ENCODE data around the gene SH3PXD2A.
A peak's percentile ranks its signal among the peaks of the same experiment; 100 is the strongest.
"Not testable (repeated sequence)": the region's sequence is repeated elsewhere in the genome, so short reads cannot be mapped to it uniquely, and the experiment has no call there.

Gene SH3PXD2A

GRCh38 chr10:103677486-103678177 lies 177.7 kb downstream of the SH3PXD2A start:
- no peak for DNase-seq

DNA sequence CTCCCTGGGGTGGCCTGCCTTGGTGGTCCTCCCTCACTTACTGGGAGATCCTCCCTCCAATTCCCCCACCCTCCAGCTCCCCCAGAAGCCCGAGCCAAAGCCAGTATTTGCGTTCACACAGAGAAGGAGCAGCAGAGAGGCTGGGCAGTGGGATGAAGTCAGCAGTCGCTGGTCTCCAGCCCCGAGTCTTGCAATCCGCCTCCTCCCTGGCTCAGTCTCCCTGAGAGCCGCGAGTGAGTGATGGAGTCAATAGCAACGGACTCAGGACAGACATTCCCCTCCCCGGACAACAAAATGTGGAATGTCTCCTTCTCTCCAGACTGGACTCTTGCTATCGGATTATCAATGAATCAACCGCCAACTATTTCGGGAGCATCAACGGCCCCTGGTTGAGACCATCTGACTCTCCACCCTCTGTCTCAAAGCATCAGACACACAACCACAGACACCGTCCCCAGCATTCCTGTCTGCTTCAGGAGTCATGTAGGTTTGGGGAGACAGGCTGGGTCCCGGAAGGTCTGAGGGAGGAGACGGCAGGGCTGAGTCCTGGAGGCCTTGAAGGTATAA lies 178.4 kb downstream of the SH3PXD2A start:
- DNase-seq = no peak

- DNase-seq = no peak
Observed at GRCh38 chr10:103676058-103676785, 179.2 kb downstream of the SH3PXD2A start.

DNA sequence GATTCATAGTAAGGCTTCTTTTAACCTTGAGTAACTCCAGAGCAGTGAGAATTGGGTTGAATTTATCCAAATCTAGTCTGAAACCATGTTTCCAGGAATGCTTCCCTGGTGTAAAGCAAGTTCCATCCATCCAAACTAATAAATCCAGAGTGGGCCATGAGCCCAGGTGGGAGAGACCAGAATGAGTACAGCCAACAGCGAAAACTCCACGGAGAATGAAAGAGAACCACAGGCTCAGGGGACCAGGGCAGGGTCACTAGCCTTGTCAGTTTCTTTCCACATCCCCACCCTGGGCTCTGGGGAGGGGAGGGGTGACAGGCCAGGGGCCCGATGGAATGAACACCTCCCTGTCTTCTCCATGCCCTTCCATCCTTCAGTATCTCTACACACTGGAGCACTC lies 181.8 kb downstream of the SH3PXD2A start:
- DNase-seq = no peak

DNA sequence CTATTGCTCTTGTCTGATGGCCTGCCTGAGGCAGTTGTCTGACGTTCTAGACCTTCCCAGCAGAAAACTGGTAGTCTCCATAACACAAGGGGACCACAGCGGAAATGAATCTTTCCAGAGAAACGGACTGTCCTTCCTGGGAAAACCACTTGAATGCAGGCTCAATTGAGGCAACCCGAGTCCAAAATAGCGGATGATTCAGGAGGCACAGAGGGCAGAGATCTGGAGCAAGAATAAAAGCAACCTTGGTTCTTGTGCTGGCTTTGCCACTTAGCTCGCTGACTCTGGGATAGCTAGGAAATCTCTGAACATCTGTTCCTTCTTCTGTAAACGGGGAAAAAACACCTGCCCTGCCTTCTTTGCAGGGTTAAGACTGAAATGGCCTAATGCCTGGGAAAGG lies 183.0 kb downstream of the SH3PXD2A start:
- no peak for DNase-seq

DNA sequence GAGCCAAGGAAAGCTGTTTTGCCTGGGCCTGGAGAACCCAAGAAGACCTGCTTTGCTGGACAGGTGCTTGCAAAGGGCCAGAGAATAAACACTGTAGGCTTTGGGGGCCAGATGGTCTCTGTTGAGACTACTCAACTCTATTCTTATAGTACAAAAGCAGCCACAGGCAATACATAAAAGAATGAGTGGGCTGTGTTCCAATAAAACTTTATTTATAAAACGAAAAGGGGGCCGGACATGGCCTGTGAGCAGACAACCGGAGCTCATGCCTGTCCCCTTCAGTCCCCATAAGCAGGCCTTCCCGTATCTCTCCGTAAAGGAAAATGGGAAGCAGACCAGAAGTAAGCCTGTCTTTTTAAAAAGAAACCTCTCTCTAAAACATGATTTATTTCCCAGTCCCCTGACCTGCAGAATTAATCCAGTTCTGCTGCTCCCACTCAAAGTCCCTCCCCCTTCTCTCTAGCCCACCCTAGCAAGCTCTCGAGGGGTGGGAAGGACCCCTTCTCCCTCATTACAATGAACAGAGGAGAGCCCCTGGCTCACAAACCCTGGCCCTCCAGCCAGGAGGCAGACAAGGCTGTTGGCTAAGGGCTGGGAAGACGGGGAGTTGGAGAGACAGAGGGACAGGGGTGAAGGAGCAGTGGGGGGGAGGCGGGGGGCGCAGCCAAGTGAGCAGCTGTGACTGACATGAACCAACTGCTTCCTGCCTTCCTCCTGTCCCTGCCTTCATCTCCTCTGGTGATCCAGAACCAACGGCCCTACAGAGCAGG lies 184.1 kb downstream of the SH3PXD2A start:
- DNase-seq = no peak

GRCh38 chr10:103669944-103670343 lies 185.4 kb downstream of the SH3PXD2A start:
- no peak for DNase-seq

- no peak for DNase-seq
Observed at GRCh38 chr10:103669243-103669929, 186.0 kb downstream of the SH3PXD2A start.

DNA sequence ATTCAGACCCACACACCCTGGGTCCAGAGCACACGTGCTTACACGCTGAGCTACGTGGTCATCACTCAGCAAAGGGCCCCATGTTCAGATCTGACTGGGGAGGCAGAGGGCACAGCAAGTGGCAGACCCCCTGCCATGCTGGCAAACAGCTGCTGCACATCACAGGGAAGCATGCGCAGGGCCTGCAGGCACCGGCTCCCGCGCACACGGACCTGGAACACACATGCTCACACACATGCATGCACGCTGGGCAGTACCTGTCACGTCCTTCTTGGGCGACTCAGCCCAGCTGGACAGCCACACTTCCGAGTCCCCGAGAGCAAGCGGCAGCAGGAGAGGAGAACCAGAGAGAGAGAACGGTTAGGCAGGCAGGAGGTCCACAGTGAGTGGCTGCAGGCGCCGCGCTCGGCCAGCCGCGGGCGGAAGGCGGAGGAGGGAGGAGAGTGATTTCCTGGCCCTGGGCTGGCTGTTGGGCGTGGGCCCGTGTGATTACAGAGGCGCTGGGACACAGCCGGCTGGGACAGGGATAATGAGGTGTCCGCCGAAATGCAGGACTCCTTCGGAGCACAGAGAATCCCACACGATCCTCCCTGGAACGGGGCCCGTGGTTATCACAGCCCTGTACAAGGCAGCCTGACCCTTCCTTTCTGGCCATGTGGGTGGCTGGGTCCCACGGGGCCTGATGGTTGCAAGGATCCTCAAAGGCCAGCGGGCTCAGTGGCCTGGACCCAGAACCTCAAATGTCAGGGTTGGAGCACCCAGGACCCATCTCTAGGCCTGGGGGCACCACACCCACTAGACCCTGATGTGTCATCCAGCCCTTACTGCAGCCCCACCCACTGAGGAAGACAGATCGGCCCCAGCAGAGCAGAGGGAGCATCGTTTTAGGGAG lies 186.8 kb downstream of the SH3PXD2A start:
- DNase-seq = no peak

GRCh38 chr10:103667356-103667755 lies 188.0 kb downstream of the SH3PXD2A start:
- no peak for DNase-seq

GRCh38 chr10:103666762-103667150 lies 188.6 kb downstream of the SH3PXD2A start:
- no peak for DNase-seq

DNA sequence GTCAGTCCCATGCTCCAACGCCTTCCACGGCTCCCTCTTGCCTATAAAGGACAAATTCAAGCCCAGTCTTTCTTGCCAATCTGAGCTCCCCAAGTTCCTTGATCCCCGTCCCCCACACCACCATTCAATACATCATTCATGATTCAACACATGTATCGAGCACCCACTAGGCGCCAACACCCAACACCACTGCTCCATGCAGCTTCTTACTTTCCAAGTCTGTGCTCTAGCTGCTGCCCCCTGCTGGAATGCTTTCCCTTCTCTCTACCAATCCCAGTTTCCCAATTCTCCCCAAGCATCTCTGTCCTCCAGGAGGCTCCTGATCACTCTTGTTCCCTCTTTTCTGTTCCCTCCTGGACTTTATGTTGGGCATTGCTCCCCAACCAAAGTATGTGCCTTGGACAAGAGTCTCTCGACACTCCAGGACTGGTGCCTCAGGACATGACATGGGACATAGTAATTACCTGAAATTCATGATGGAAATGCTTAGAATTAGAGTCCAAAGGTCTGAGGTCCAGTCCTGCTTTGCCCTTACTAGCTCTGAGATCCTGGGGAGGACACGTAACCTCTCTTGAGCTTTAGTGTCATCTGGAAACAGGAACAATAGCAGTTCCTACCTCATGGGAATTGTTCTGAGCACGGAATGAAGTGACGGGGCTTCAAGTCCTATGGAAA lies 189.2 kb downstream of the SH3PXD2A start:
- DNase-seq = no peak

DNA sequence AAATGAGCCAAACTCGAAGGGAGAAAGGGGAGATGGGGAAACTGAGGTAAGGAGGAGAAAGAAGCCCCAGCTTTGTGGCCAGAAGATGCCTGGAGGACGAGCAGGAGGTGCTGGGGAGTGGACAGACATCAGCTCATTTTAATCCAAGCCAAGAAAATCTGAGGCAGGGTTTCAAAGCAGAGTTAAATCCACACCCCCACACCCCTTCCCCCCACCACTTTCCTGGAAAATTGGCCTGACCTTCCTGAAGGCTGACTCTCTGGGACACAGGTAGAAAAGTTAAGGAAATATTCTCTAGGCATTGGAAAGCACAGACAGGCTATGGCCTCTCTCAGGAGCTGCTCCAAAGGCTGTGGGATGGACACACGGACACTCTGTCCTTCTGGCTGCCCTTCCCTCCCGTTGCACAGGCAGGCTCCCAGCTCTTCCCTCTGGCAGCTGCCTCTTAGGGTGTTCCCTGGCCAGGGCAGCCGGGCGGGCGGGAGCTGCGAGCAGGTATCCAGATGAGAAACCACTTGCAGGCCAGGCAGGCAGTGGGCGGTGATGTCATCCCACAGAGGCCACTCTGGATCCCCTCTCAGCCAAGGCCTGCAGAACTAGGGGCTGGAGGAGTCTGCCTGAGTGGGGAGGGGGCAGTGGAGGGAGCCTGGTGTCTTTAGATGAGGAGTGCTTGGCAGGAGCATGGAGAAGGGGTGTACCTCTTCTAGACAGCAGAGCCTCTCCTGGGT lies 190.1 kb downstream of the SH3PXD2A start:
- DNase-seq = no peak

DNA sequence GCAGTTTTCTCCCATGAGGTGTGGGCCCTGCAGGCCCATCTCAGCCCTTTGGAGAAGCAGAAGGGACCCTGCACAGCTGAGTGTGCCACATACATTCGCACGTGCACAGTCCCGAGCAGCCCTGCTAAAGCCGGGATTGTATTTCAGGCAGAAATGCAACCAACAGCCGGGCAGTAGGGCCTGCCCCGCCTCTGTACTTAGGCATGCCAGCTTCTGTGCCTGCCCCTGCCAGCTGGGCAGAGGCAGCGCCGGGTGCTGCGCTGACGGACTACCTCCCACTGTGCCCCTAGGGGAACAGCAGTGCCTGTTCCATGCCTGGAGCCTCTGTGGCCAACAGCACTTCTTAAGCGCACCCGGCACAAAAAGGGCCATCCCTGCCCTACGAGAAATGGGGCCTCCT lies 191.6 kb downstream of the SH3PXD2A start:
- DNase-seq = peak; percentile 64

GRCh38 chr10:103663236-103663635 lies 192.1 kb downstream of the SH3PXD2A start:
- DNase-seq = no peak

DNA sequence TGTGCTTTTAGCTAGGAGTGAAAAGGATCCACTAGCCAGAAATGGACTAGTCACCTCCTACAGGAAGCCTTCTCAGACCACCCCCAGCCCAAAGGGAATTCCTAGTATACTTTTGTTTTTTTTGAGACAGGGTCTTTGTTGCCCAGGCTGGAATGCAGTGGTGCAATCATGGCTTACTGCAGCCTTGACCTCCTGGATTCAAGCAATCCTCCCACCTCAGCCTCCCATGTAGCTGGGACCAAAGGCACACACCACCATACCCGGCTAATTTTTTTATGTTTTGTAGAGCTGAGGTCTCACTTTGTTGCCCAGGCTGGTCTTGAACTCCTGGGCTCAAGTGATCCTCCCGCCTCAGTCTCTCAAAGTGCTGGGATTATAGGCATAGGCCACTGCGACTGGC lies 192.7 kb downstream of the SH3PXD2A start:
- not testable (repeated sequence) for DNase-seq

- peak; percentile 55 for DNase-seq
Observed at GRCh38 chr10:103661198-103661950, 194.0 kb downstream of the SH3PXD2A start.

GRCh38 chr10:103660364-103661197 lies 194.8 kb downstream of the SH3PXD2A start:
- peak; percentile 56 for DNase-seq

All from COR-L47 (cell line).